ENCODE data around the gene MAP6D1.

MAP6D1 gene

DNA sequence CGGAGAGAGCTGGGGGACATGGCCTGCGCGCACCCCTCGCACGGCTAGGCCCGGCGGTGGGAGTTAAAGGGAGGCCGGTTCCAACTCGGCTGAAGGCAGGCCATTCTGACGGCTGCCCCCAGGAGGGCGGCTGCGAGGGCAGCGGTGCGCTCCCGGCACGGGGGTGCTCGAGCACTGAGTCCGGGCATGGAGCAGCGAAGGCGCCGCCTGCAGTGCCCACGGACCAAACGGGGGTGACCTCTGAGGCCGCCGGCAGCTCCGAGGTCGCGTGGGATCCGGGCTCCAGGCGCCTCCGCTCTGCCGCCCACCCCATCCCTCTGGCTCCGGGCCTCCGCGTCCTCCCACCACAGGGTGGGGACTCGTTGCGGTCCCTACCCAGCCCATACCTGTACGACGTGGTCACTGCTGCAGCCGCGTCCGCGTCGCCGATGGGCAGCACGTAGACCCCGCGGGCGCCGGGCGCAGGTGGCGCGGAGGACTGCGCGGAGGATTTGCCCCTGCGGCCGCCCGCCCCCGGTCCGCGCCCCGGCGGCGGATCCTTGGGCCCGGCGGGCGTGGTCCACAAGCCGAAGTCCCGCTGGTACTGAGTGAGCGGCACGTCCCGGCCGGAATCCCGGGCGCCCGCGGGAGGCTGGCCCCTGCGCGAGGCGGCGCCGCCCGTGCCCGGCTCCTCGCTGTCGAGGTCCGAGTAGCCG lies 469 bp downstream of the MAP6D1 start:
- peak overlapping the region; percentile 67 for H3K4me3 ChIP-seq (ENCODE audit: low read depth, low read length)
- DNase-seq (ENCODE audit: low read depth) = no peak
- TF ChIP-seq, protein P1, sequence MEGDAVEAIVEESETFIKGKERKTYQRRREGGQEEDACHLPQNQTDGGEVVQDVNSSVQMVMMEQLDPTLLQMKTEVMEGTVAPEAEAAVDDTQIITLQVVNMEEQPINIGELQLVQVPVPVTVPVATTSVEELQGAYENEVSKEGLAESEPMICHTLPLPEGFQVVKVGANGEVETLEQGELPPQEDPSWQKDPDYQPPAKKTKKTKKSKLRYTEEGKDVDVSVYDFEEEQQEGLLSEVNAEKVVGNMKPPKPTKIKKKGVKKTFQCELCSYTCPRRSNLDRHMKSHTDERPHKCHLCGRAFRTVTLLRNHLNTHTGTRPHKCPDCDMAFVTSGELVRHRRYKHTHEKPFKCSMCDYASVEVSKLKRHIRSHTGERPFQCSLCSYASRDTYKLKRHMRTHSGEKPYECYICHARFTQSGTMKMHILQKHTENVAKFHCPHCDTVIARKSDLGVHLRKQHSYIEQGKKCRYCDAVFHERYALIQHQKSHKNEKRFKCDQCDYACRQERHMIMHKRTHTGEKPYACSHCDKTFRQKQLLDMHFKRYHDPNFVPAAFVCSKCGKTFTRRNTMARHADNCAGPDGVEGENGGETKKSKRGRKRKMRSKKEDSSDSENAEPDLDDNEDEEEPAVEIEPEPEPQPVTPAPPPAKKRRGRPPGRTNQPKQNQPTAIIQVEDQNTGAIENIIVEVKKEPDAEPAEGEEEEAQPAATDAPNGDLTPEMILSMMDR (conservative IDR thresholded peaks at IDR 0.05; ENCODE audit: low read depth, low read length) = peak; percentile 13

DNA sequence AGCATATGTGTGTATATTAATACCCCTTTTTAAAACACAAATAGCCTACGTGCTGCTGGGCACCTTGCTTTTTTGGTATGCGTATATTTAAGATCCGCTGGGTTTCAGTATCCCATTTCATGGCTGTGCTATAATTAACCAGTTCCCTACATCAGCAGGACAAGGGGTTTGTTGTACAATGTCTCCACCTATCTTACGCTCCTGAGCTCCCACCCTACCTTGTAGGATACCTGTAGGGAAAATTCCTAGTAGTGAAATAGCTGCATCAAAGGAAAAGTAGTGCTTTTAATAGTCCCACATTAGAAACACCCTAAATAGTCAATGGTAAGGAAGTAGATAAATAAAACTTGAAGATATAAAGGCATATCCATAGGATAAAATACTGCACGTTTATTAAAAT lies 1.4 kb downstream of the MAP6D1 start:
- no peak for DNase-seq (ENCODE audit: low read depth)
- TF ChIP-seq, protein P1 (conservative IDR thresholded peaks at IDR 0.05; ENCODE audit: low read depth, low read length) = no peak
- H3K4me3 ChIP-seq (ENCODE audit: low read depth, low read length) = no peak overlapping the region

DNA sequence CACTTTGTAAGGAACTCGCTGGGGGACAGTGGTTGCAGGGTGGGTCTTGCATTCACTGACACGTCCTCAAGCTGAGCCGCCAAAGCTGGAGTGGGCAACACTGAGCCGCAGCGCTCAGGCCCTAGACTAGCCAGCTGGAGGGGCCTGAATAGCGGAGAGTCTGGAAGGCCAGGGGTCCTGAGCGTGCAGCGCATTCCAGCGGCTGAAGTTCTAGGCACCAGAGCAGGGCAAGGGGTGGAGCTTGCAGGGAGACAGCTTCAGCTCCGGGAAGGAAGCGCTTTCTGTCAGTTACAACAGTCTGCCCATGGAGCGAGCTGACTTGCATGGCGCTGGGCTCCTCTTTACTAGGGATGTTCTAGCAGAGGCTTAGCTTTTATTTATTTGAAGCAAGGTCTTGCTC lies 2.7 kb downstream of the MAP6D1 start:
- no peak for DNase-seq (ENCODE audit: low read depth)
- H3K4me3 ChIP-seq (ENCODE audit: low read depth, low read length) = no peak overlapping the region
- TF ChIP-seq, protein P1 (conservative IDR thresholded peaks at IDR 0.05; ENCODE audit: low read depth, low read length) = no peak

DNA sequence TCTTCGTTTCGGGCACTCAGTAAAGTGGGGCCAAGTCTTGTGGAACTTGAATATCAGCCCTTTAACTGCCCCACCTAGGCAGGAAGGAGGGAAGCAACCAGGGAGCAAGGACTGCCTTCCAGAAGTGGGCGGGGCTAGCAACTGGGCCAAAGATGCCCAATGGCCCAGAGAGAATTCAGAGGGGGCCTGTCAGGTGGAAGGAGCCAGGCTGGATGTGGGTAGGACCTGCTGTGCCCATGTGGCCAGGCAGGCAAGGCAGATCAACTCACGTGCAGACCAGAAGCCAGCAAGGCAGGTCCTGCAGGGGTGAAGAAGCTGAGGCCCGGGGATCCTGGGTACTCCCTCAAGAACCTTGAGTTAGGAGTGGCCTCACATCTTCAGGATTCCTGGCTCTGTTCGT lies 5.5 kb downstream of the MAP6D1 start:
- DNase-seq (ENCODE audit: low read depth) = no peak
- H3K4me3 ChIP-seq (ENCODE audit: low read depth, low read length) = no peak overlapping the region
- TF ChIP-seq, protein P1 (conservative IDR thresholded peaks at IDR 0.05; ENCODE audit: low read depth, low read length) = no peak

DNA sequence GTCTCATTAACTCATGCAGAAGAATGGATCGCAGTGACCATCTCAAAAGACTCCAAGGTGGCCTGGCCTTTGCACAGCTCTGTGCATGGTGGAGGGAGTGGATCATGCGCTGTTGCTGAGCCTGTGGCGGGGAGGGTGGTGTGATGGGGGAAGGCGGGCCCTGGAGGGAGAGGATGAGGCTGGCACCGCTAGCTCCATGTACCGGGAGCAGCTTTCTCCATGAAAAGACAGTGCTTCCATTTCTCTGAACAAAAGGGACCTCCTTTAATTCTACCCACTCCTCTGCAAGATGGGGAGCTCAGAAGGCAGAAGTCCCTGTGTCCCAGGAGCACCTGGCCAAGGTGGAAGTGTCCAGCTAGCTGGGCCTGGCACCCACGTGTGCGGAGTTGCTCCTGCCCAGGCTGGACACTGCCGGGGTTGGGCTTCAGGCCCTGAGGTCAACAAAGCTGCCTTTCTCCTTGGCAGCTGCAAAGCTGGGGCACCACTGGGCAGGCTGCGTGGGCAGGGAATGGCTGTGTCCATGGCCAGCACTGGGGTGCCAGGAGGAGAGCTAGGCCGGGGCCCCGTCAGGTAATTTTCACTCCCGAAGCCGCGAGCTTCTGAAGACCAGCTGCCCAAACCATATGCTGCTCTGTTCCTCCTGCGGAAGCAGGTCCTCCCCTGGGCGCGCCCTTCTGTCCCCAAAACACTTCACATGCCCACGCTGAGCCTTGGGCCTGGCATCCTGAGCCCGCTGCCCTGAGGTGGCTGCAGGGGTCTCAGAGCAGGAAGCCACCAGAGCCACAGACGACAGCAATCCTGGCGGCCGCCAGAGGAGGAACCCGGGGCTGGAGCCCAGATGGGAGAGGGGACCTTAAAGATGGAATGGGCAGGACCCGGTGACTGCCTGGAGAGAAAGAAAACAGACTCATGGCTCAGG lies 6.4 kb downstream of the MAP6D1 start:
- no peak overlapping the region for H3K4me3 ChIP-seq (ENCODE audit: low read depth, low read length)
- TF ChIP-seq, protein P1 (conservative IDR thresholded peaks at IDR 0.05; ENCODE audit: low read depth, low read length) = no peak
- no peak for DNase-seq (ENCODE audit: low read depth)

DNA sequence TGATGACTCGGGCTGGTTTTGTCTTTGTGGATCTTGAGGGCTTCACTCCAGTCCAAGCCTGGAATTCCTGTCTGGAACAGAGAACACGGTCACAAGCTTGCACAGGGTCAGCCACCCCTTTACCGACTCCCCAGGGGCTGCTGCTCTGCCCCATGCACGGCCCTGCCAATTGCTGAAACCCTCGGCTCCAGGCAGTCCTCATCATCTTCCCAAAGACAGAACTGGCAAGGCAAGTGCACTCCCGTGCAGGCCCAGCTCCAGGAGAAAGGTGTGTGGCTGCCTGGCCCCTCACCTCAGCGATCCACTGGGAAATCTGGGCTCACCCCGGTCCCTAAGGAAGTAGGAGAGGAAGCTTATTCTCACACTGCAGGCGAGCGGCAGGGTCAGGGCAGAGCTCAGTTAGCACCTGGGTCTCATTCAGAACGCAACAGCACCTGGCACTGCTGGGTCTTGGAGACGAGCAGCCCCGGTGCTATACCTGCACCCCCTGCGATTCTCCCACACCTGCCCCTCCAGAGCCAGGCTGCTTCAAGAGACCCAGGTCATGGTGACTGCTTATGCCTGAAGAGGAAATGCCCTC lies 7.2 kb downstream of the MAP6D1 start:
- DNase-seq (ENCODE audit: low read depth) = no peak
- H3K4me3 ChIP-seq (ENCODE audit: low read depth, low read length) = no peak overlapping the region
- TF ChIP-seq, protein P1 (conservative IDR thresholded peaks at IDR 0.05; ENCODE audit: low read depth, low read length) = no peak

All from choroid plexus epithelial cell (primary cell).